Measurements from ENCODE around the gene ARSA.
"Not testable (repeated sequence)": the region's sequence is repeated elsewhere in the genome, so short reads cannot be mapped to it uniquely, and the experiment has no call there.

ARSA gene

GRCh38 chr22:50653256-50653655, 25.3 kb upstream of the ARSA start:
- no peak for DNase-seq

- DNase-seq = not testable (repeated sequence)
Observed at GRCh38 chr22:50643821-50644101, 15.8 kb upstream of the ARSA start.

- not testable (repeated sequence) for DNase-seq
Observed at GRCh38 chr22:50643021-50643820, 15.3 kb upstream of the ARSA start.

- DNase-seq = peak; percentile 54
Observed at GRCh38 chr22:50641696-50642607, 14.0 kb upstream of the ARSA start.

- DNase-seq = no peak
Observed at GRCh38 chr22:50640857-50641647, 13.1 kb upstream of the ARSA start.

- not testable (repeated sequence) for DNase-seq
Observed at GRCh38 chr22:50640296-50640695, 12.3 kb upstream of the ARSA start.

GRCh38 chr22:50635591-50635990, 7.6 kb upstream of the ARSA start:
- DNase-seq = no peak

GRCh38 chr22:50633771-50634170, 5.8 kb upstream of the ARSA start:
- DNase-seq = no peak

- no peak for DNase-seq
Observed at GRCh38 chr22:50633086-50633485, 5.1 kb upstream of the ARSA start.

- DNase-seq = no peak
Observed at GRCh38 chr22:50630376-50630775, 2.4 kb upstream of the ARSA start.

GRCh38 chr22:50628543-50629134, 687 bp upstream of the ARSA start:
- no peak for DNase-seq

GRCh38 chr22:50626850-50627641, 906 bp downstream of the ARSA start:
- no peak for DNase-seq

- no peak for DNase-seq
Observed at GRCh38 chr22:50626314-50626849, 1.6 kb downstream of the ARSA start.

- DNase-seq = no peak
Observed at GRCh38 chr22:50625568-50626313, 2.2 kb downstream of the ARSA start.

GRCh38 chr22:50625131-50625567, 2.8 kb downstream of the ARSA start:
- DNase-seq = no peak

- no peak for DNase-seq
Observed at GRCh38 chr22:50624347-50625130, 3.4 kb downstream of the ARSA start.

GRCh38 chr22:50622723-50623327, 5.1 kb downstream of the ARSA start:
- no peak for DNase-seq

GRCh38 chr22:50621948-50622722, 5.8 kb downstream of the ARSA start:
- DNase-seq = no peak

GRCh38 chr22:50621356-50621880, 6.5 kb downstream of the ARSA start:
- DNase-seq = no peak

Measured in midbrain (tissue), 1 donor.